Astrocyte (in vitro differentiated cells and primary cell): ENCODE results near the gene PTK6. TPM values are rescaled to one million over a fixed set of nuclear protein-coding genes. Genes with fewer than 3 reads are reported as not detected.

Experiments
- DNase-seq: peaks from one replicate; pipeline ENCODE4 v3.0.0-alpha.2; 2010; ENCODE audit warnings: low read depth
- FAIRE-seq: peaks from 2 replicates; lab custom pipeline; 2011; peaks lifted over from hg19 to GRCh38; lab: Jason Lieb, UNC
- H2AFZ ChIP-seq: 2 replicates; pipeline ENCODE4 v1.6.0; 2012; ENCODE audit warnings: low read depth, low read length, inconsistent platforms
- H3K27ac ChIP-seq: 2 replicates; pipeline ENCODE4 v1.5.1; 2011; ENCODE audit warnings: low read depth, low read length, inconsistent platforms
- H3K27me3 ChIP-seq: 2 replicates; pipeline ENCODE4 v1.6.0; 2011; ENCODE audit warnings: low read length, inconsistent platforms; ENCODE audit not compliant: insufficient read depth
- H3K36me3 ChIP-seq: 2 replicates; pipeline ENCODE4 v1.5.1; 2011; ENCODE audit warnings: low read length, inconsistent platforms; ENCODE audit not compliant: insufficient read depth
- H3K4me1 ChIP-seq: 2 replicates; pipeline ENCODE4 v1.5.1; 2011; ENCODE audit warnings: low read length, inconsistent platforms; ENCODE audit not compliant: insufficient read depth
- H3K4me2 ChIP-seq: 2 replicates; pipeline ENCODE4 v1.6.0; 2012; ENCODE audit warnings: low read length, inconsistent platforms
- H3K4me3 ChIP-seq: 2 replicates; pipeline ENCODE4 v1.5.1; 2011; ENCODE audit warnings: low read depth, mild to moderate bottlenecking, low read length, inconsistent platforms; ENCODE audit not compliant: insufficient read depth
- H3K79me2 ChIP-seq: 2 replicates; pipeline ENCODE4 v1.6.0; 2012; ENCODE audit warnings: mild to moderate bottlenecking, low read length, inconsistent platforms; ENCODE audit not compliant: insufficient read depth
- H3K9ac ChIP-seq: 2 replicates; pipeline ENCODE4 v1.6.0; 2012; ENCODE audit warnings: mild to moderate bottlenecking, low read length, inconsistent platforms
- H3K9me3 ChIP-seq: 2 replicates; pipeline ENCODE4 v1.5.1; 2012; ENCODE audit warnings: low read depth, mild to moderate bottlenecking, low read length, inconsistent platforms; ENCODE audit not compliant: insufficient read depth
- H4K20me1 ChIP-seq: 2 replicates; pipeline ENCODE4 v1.6.0; 2012; ENCODE audit warnings: low read length, inconsistent platforms; ENCODE audit not compliant: insufficient read depth
- H3K27ac Mint-ChIP-seq: one replicate; pipeline ENCODE4 v1.8.0; 2021; ENCODE audit warnings: mild to moderate bottlenecking, mixed read lengths; ENCODE audit not compliant: unreplicated experiment
- H3K27me3 Mint-ChIP-seq: one replicate; pipeline ENCODE4 v1.8.0; 2021; ENCODE audit warnings: low read depth, mixed read lengths; ENCODE audit not compliant: unreplicated experiment
- H3K36me3 Mint-ChIP-seq: one replicate; pipeline ENCODE4 v1.8.0; 2021; ENCODE audit warnings: low read depth, mixed read lengths; ENCODE audit not compliant: unreplicated experiment
- H3K4me1 Mint-ChIP-seq: one replicate; pipeline ENCODE4 v1.8.0; 2021; ENCODE audit warnings: low read depth, mixed read lengths; ENCODE audit not compliant: unreplicated experiment
- H3K4me3 Mint-ChIP-seq: one replicate; pipeline ENCODE4 v1.8.0; 2021; ENCODE audit warnings: mild to moderate bottlenecking, moderate library complexity, mixed read lengths; ENCODE audit not compliant: unreplicated experiment
- H3K9me3 Mint-ChIP-seq: one replicate; pipeline ENCODE4 v1.8.0; 2021; ENCODE audit warnings: mild to moderate bottlenecking, mixed read lengths; ENCODE audit not compliant: unreplicated experiment
- CTCF ChIP-seq: IDR thresholded peaks from 2 replicates; pipeline ENCODE4 v1.5.1; 2011; ENCODE audit warnings: low read depth, mild to moderate bottlenecking, inconsistent platforms, low read length, moderate library complexity; ENCODE audit not compliant: insufficient read depth
- EZH2 ChIP-seq: IDR thresholded peaks from 2 replicates; pipeline ENCODE4 v1.6.1; 2012; ENCODE audit warnings: mild to moderate bottlenecking, low read length, inconsistent platforms; ENCODE audit not compliant: insufficient read depth
- total RNA-seq: library from RNA; stranded (reverse); gene quantifications from 2 replicates; pipeline ENCODE4 v1.2.1, GENCODE V29; 2021

Gene PTK6
- total RNA-seq, 1 donor from 2014 or later: 0.18 TPM

- FAIRE-seq: no peak
- H3K36me3 Mint-ChIP-seq: peaks cover 5% of the 10 kb centered on the region
Observed at GRCh38 chr20:63487116-63487764, 49.9 kb downstream of the PTK6 start.

GRCh38 chr20:63486300-63486855 lies 50.8 kb downstream of the PTK6 start:
- H3K9me3 Mint-ChIP-seq: peaks cover 3% of the 10 kb centered on the region
- peaks cover 7% of the 10 kb centered on the region for H4K20me1 ChIP-seq
- peaks cover 35% of the 10 kb centered on the region for H3K27me3 Mint-ChIP-seq
- peaks cover 4% of the 10 kb centered on the region for H3K27me3 ChIP-seq
- peaks cover 3% of the 10 kb centered on the region for H3K4me1 ChIP-seq
- H3K27ac ChIP-seq: no peak overlapping the region
- FAIRE-seq (no peak), DNase-seq (no peak)
- H3K4me3 ChIP-seq: no peak overlapping the region
- no peaks in the 10 kb centered on the region for H3K9me3 ChIP-seq
- no peaks in the 10 kb centered on the region for H3K4me1 Mint-ChIP-seq
- H2AFZ ChIP-seq: no peak overlapping the region
- peaks cover 2% of the 10 kb centered on the region for H3K36me3 Mint-ChIP-seq
- H3K4me2 ChIP-seq: no peak overlapping the region
- TF ChIP-seq EZH2 (no peak), CTCF (no peak)
- H3K79me2 ChIP-seq: no peaks in the 10 kb centered on the region
- H3K9ac ChIP-seq: no peak overlapping the region
- no peak overlapping the region for H3K4me3 Mint-ChIP-seq
- no peaks in the 10 kb centered on the region for H3K36me3 ChIP-seq
- peak overlapping the region; percentile 81 for H3K27ac Mint-ChIP-seq

More at GRCh38 chr20:63487116-63487764, 49.9 kb downstream of the PTK6 start:
- Histone ChIP-seq H3K79me2 (no peaks in the 10 kb centered on the region), H3K27ac (no peak overlapping the region), H3K4me1 (peaks cover 3% of the 10 kb centered on the region), H3K4me2 (no peak overlapping the region), H3K4me3 (no peak overlapping the region), H4K20me1 (peaks cover 7% of the 10 kb centered on the region), H3K9me3 (no peaks in the 10 kb centered on the region), H3K9ac (no peak overlapping the region), H3K27me3 (peaks cover 4% of the 10 kb centered on the region), H3K36me3 (no peaks in the 10 kb centered on the region), H2AFZ (no peak overlapping the region)
- no peak for TF ChIP-seq CTCF
- TF ChIP-seq EZH2: no peak
- H3K9me3 Mint-ChIP-seq: peaks cover 7% of the 10 kb centered on the region
- peaks cover 33% of the 10 kb centered on the region for H3K27me3 Mint-ChIP-seq
- H3K4me1 Mint-ChIP-seq: no peaks in the 10 kb centered on the region
- H3K27ac Mint-ChIP-seq: no peak overlapping the region
- H3K4me3 Mint-ChIP-seq: no peak overlapping the region
- no peak for DNase-seq
